Measurements from ENCODE around the gene ZNF445. TPM values are rescaled to one million over a fixed set of nuclear protein-coding genes. Genes with fewer than 3 reads are reported as not detected.

Gene ZNF445
- total RNA-seq, 2 donors from 2014 or later, result 9.2 to 15.7 TPM

DNA sequence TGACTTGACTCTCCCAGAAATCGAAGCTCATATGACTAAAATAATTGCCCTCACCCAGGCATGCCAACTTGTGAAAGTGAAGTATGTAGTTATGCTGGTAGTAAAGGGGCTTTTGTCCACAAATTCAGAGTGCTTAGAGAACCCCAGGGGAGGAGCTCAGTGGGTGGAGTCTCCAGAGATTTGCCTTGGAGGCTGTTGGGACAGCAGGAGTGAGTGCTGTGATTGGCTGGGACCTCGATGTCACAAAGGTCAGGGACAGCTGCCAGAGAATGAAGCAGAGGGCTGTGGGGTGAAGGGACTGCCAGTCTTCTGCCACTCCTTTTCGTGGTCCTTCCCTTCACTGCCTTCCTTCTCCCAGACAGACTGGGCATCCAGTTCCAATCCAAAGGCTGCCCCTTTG is 49.8 kb downstream of the ZNF445 start:
- TF ChIP-seq, protein P1, sequence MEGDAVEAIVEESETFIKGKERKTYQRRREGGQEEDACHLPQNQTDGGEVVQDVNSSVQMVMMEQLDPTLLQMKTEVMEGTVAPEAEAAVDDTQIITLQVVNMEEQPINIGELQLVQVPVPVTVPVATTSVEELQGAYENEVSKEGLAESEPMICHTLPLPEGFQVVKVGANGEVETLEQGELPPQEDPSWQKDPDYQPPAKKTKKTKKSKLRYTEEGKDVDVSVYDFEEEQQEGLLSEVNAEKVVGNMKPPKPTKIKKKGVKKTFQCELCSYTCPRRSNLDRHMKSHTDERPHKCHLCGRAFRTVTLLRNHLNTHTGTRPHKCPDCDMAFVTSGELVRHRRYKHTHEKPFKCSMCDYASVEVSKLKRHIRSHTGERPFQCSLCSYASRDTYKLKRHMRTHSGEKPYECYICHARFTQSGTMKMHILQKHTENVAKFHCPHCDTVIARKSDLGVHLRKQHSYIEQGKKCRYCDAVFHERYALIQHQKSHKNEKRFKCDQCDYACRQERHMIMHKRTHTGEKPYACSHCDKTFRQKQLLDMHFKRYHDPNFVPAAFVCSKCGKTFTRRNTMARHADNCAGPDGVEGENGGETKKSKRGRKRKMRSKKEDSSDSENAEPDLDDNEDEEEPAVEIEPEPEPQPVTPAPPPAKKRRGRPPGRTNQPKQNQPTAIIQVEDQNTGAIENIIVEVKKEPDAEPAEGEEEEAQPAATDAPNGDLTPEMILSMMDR (IDR thresholded peaks at IDR 0.05), result no peak
- no peak for ATAC-seq (ENCODE audit: insufficient number of reproducible peaks, low FRiP score, low read depth)
- Histone ChIP-seq H3K9me3 (no peaks in the 10 kb centered on the region), H3K4me3 (no peak overlapping the region), H3K36me3 (no peaks in the 10 kb centered on the region), H3K4me1 (ENCODE audit: control insufficient read depth in 1 of 2, low read depth in 2 of 2) (peaks cover 0 to 12% of the 10 kb centered on the region in 2 donors), H3K27me3 (replicated peaks; ENCODE audit: insufficient read depth) (no peaks in the 10 kb centered on the region), H3K27ac (no peak overlapping the region)
- no peak for DNase-seq (ENCODE audit: low spot score)

DNA sequence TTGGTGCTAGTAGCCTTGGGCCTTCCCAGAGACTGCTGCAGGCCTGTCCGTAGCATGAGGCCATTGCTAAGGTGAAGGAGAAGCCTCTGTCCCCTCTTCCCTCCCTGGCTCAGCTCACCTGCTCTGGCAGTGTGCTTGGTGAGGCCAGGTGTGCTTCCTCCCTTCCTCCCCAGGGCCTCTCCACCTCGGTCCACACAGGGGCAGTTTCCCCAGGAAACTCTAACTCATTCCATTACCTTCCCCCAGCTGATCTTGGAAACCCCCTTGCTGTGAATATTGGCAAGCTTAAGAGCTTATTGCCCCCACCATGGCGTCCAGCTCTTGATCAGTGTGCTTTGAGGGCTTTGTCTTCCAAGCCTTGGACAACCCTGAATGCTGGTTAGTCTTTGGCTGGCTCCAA is 52.7 kb downstream of the ZNF445 start:
- Histone ChIP-seq H3K4me3 (no peak overlapping the region), H3K9me3 (no peaks in the 10 kb centered on the region), H3K4me1 (ENCODE audit: control insufficient read depth in 1 of 2, low read depth in 2 of 2) (no peaks in the 10 kb centered on the region), H3K27me3 (replicated peaks; ENCODE audit: insufficient read depth) (no peaks in the 10 kb centered on the region), H3K36me3 (no peaks in the 10 kb centered on the region), H3K27ac (no peak overlapping the region)
- DNase-seq (ENCODE audit: low spot score) (no peak), ATAC-seq (ENCODE audit: insufficient number of reproducible peaks, low FRiP score, low read depth) (no peak)
- TF ChIP-seq, protein P1 (IDR thresholded peaks at IDR 0.05), result no peak

DNA sequence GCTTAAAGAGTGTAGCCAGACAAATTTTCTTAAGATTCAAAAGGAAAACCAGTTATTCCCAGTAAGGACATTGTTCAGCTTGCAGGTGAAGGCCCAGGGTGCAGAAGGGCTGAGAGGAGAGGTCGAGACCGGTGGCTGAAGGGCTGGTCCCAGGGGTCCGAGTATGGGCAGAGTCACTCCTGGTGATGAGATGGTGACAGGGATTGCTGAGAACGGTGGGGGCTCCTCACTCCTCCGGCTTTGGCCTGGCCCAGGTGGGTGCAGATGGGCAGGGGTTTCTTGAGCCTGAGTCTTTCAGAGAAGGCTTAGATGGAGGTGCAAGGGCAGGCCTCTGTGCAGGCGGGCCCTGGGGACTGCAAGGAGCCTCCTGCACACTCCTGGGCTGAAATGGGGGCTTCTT is 56.2 kb downstream of the ZNF445 start:
- no peaks in the 10 kb centered on the region for H3K9me3 ChIP-seq
- H3K4me1 ChIP-seq (ENCODE audit: control insufficient read depth in 1 of 2, low read depth in 2 of 2), result no peaks in the 10 kb centered on the region
- no peaks in the 10 kb centered on the region for H3K27me3 ChIP-seq (replicated peaks; ENCODE audit: insufficient read depth)
- TF ChIP-seq, protein P1 (IDR thresholded peaks at IDR 0.05), result no peak
- DNase-seq (ENCODE audit: low spot score), result no peak
- H3K27ac ChIP-seq, result no peak overlapping the region
- H3K36me3 ChIP-seq, result no peaks in the 10 kb centered on the region
- ATAC-seq (ENCODE audit: insufficient number of reproducible peaks, low FRiP score, low read depth), result no peak
- H3K4me3 ChIP-seq, result no peak overlapping the region

DNA sequence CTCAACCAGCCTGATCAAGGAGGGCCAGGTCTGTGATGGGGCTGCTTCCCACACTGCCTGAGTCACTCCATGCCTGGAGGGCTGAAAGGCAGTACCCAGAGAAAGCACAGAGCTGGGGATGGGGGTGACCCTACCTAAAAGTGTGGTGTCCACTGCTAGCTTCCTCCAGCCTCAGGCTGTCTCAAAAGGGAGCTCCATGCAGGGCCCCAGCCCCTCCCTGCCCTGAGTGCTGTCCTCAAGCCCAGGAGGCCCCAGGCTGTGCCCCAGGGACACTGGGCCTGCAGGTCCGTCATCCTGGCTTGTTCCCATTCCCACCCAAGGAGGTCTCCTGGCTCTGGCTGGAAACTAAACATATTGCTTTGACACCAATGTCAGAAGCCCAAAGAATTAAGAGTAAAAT is 56.8 kb downstream of the ZNF445 start:
- DNase-seq (ENCODE audit: low spot score) (no peak), ATAC-seq (ENCODE audit: insufficient number of reproducible peaks, low FRiP score, low read depth) (no peak)
- H3K4me1 ChIP-seq (ENCODE audit: control insufficient read depth in 1 of 2, low read depth in 2 of 2), result no peaks in the 10 kb centered on the region
- H3K4me3 ChIP-seq, result no peak overlapping the region
- TF ChIP-seq, protein P1 (IDR thresholded peaks at IDR 0.05), result no peak
- no peaks in the 10 kb centered on the region for H3K27me3 ChIP-seq (replicated peaks; ENCODE audit: insufficient read depth)
- H3K36me3 ChIP-seq, result no peaks in the 10 kb centered on the region
- no peak overlapping the region for H3K27ac ChIP-seq
- H3K9me3 ChIP-seq, result no peaks in the 10 kb centered on the region

DNA sequence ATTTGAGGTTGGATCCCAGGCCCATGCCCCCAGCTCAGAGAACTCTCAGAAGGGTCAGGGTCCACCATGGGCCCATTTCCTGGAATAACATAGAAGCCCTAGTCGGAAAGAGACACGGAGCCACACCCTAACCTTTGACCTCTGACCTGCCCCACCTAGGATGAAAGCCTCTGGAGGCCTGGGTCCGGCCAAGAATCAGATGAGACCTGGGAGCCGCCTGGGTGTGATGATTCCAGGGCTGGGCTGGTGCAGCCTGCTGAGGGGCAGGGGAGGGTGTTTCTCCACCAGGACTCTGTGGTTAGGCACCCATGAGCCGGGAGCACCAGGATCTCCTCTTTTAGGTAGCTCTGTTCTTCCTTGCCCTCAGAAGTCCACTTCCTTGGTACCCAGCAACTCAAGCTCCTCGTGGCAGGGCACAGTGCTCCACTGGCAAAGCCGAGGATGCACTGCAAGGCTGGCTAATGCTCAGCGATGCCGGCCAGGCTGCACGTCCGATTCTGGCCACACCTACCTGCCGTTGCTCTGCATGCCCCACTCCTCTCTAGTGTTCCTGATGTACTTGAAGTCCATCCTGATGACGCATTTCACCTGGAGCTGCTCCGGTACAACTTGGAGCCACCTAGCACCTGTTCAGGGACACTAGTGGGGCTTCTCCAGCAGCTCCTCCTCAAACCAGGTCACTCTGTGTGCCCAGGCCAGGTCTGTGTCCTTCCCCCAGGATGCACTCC is 57.4 kb downstream of the ZNF445 start:
- no peak for DNase-seq (ENCODE audit: low spot score)
- Histone ChIP-seq H3K27me3 (replicated peaks; ENCODE audit: insufficient read depth) (no peaks in the 10 kb centered on the region), H3K9me3 (no peaks in the 10 kb centered on the region), H3K27ac (no peak overlapping the region), H3K4me3 (no peak overlapping the region), H3K4me1 (ENCODE audit: control insufficient read depth in 1 of 2, low read depth in 2 of 2) (no peaks in the 10 kb centered on the region), H3K36me3 (no peaks in the 10 kb centered on the region)
- TF ChIP-seq, protein P1 (IDR thresholded peaks at IDR 0.05), result no peak
- ATAC-seq (ENCODE audit: insufficient number of reproducible peaks, low FRiP score, low read depth), result no peak

Data from thoracic aorta (tissue), 2 donors.